Measurements from ENCODE around the gene OTUB1. TPM values are rescaled to one million over a fixed set of nuclear protein-coding genes. Genes with fewer than 3 reads are reported as not detected.
A peak's percentile ranks its signal among the peaks of the same experiment; 100 is the strongest.

Gene OTUB1
- total RNA-seq, 3 donors from 2014 or later, result 50.9 to 81.4 (median 79.3) TPM

DNA sequence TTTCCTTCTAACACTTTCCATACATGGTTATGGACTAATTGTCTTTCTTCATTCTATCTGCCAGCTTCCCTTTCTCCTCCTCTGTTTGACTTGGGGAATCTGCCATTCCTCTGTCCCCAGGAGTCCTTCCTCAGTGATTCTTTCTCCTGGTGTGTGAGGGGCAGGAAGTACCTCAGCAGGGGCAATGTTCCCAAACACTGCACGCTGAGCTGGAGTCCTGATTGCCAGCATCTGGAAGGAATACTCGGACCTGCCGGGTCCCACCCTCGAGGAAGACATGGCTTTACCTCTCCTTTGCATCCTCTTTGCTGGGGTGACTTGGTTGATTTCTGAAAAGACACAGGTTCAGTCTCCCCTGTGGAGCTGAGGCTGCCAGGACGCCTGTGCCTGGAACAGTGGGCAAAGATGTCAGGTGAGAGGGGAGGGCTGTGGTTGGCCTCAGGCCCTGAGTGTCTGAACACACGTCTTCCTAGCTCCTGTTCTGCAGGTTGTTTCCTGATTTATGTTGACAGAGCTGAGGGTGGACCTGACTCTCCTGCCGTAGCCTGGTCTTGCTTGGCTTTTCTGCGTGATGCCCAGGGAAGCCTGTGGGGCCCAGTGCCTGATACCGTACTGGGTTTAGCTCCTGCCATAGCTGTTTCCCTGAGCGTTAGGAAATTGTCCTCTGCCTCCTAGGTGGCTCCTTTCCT, 7.5 kb upstream of the OTUB1 start:
- H3K27me3 ChIP-seq, result no peaks in the 10 kb centered on the region
- H3K9me3 ChIP-seq, result no peaks in the 10 kb centered on the region
- no peaks in the 10 kb centered on the region for H3K36me3 ChIP-seq
- TF ChIP-seq POLR2AphosphoS5 (IDR thresholded peaks at IDR 0.05), result no peak
- TF ChIP-seq POLR2A (IDR thresholded peaks at IDR 0.05), result no peak
- TF ChIP-seq, protein P1, sequence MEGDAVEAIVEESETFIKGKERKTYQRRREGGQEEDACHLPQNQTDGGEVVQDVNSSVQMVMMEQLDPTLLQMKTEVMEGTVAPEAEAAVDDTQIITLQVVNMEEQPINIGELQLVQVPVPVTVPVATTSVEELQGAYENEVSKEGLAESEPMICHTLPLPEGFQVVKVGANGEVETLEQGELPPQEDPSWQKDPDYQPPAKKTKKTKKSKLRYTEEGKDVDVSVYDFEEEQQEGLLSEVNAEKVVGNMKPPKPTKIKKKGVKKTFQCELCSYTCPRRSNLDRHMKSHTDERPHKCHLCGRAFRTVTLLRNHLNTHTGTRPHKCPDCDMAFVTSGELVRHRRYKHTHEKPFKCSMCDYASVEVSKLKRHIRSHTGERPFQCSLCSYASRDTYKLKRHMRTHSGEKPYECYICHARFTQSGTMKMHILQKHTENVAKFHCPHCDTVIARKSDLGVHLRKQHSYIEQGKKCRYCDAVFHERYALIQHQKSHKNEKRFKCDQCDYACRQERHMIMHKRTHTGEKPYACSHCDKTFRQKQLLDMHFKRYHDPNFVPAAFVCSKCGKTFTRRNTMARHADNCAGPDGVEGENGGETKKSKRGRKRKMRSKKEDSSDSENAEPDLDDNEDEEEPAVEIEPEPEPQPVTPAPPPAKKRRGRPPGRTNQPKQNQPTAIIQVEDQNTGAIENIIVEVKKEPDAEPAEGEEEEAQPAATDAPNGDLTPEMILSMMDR (IDR thresholded peaks at IDR 0.05), result no peak
- H3K27ac ChIP-seq, result peak overlapping the region; percentile 22 to 55
- no peak for DNase-seq (ENCODE audit: low spot score in 2 of 2)
- H3K4me1 ChIP-seq, result peaks cover 10 to 11% of the 10 kb centered on the region in 2 donors
- H3K4me3 ChIP-seq, result no peak overlapping the region
- intact Hi-C loops (cut with DNase I; ENCODE audit: low total_unique reads), result no loop called here

DNA sequence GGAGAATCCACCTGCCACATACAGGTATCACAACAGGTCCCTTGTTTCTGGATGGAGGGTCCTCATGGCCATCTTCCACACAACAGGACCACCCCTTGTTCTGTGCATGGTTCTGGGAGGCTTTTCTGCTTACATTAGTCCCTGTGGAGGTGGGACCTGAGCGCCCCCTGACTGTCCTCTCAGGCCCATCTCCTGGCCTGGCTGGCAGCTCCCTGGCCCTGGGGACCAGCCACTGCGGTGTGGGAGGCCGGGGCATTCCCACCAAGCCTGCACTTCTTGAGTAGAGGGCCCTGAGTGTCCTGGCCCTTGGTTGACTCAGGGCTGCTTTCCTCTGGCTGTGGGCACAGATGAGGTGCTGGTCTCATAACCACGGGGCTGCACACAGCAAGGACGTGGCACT, 6.8 kb upstream of the OTUB1 start:
- peaks cover 10 to 11% of the 10 kb centered on the region in 2 donors for H3K4me1 ChIP-seq
- H3K27ac ChIP-seq, result peak overlapping the region; percentile 22 to 55
- DNase-seq (ENCODE audit: low spot score in 2 of 2), result no peak
- TF ChIP-seq, protein P1 (IDR thresholded peaks at IDR 0.05), result no peak
- no peak for TF ChIP-seq POLR2AphosphoS5 (IDR thresholded peaks at IDR 0.05)
- no peak for TF ChIP-seq POLR2A (IDR thresholded peaks at IDR 0.05)
- H3K4me3 ChIP-seq, result no peak overlapping the region
- H3K9me3 ChIP-seq, result no peaks in the 10 kb centered on the region
- intact Hi-C loops (cut with DNase I; ENCODE audit: low total_unique reads), result no loop called here
- H3K36me3 ChIP-seq, result no peaks in the 10 kb centered on the region
- H3K27me3 ChIP-seq, result no peaks in the 10 kb centered on the region

DNA sequence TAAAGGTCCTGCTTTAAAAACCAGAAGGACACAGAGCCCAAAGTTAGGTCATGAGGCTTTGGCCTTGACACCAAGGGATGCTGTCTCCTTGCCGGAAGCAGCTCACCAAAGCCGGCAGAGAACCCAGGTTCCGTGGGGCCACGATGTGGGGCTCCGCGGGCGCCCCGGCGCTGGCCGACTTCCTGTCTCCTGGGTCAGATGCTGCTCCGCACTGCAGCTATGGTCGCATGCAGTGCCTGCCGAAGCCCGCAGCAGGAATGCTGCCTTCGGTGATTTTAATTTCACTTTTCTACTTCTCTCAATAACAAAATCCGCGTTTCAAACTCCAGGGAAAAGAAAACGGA, 454 bp upstream of the OTUB1 start:
- intact Hi-C loops (cut with DNase I; ENCODE audit: low total_unique reads), result no loop called here
- Histone ChIP-seq H3K36me3 (no peaks in the 10 kb centered on the region), H3K4me1 (peaks cover 0 to 2% of the 10 kb centered on the region in 2 donors), H3K27ac (peak overlapping the region; percentile 91 to 93), H3K27me3 (no peaks in the 10 kb centered on the region), H3K9me3 (no peaks in the 10 kb centered on the region), H3K4me3 (peak overlapping the region; percentile 90 to 100 (median 99))
- TF ChIP-seq POLR2A (IDR thresholded peaks at IDR 0.05) (no peak), POLR2AphosphoS5 (IDR thresholded peaks at IDR 0.05) (no peak)
- TF ChIP-seq, protein P1 (IDR thresholded peaks at IDR 0.05), result no peak
- DNase-seq (ENCODE audit: low spot score in 2 of 2), result no peak

GRCh38 chr11:63986932-63987513, 785 bp downstream of the OTUB1 start:
- H3K36me3 ChIP-seq, result no peaks in the 10 kb centered on the region
- intact Hi-C loops (cut with DNase I; ENCODE audit: low total_unique reads), result no loop called here
- DNase-seq (ENCODE audit: low spot score in 2 of 2), result no peak
- peaks cover 0 to 2% of the 10 kb centered on the region in 2 donors for H3K4me1 ChIP-seq
- no peaks in the 10 kb centered on the region for H3K27me3 ChIP-seq
- TF ChIP-seq POLR2A (IDR thresholded peaks at IDR 0.05), result no peak
- TF ChIP-seq, protein P1 (IDR thresholded peaks at IDR 0.05), result no peak
- TF ChIP-seq POLR2AphosphoS5 (IDR thresholded peaks at IDR 0.05), result no peak
- peak overlapping the region; percentile 90 to 100 (median 99) for H3K4me3 ChIP-seq
- no peaks in the 10 kb centered on the region for H3K9me3 ChIP-seq
- peak overlapping the region; percentile 91 to 93 for H3K27ac ChIP-seq

DNA sequence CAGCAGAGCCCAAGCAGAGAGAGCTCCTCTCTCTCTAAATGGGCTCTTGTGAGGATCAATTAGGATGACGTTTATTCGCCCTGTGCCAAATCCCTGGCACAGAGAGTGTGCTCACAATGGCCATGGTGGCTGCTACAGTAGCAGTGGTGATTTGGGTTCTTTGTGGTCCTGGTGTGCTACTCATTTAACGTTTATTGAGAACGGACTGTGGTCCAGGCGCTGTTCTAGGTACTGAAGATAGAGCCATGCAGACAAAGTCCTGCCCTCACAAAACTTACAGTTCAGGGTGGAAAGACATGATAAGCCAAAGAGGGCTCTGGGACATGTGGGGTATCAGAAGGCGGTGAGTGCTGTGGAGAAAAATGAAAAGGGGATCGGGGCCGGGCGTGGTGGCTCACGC, 5.3 kb downstream of the OTUB1 start:
- TF ChIP-seq POLR2A (IDR thresholded peaks at IDR 0.05) (no peak), POLR2AphosphoS5 (IDR thresholded peaks at IDR 0.05) (no peak)
- TF ChIP-seq, protein P1 (IDR thresholded peaks at IDR 0.05), result no peak

More for the DNA sequence above, 5.3 kb downstream of the OTUB1 start:
- intact Hi-C loops (cut with DNase I; ENCODE audit: low total_unique reads), result no loop called here
- H3K4me3 ChIP-seq, result no peak overlapping the region
- no peaks in the 10 kb centered on the region for H3K27me3 ChIP-seq
- no peaks in the 10 kb centered on the region for H3K9me3 ChIP-seq
- H3K36me3 ChIP-seq, result no peaks in the 10 kb centered on the region
- H3K27ac ChIP-seq, result no peak overlapping the region
- no peaks in the 10 kb centered on the region for H3K4me1 ChIP-seq
- no peak for DNase-seq (ENCODE audit: low spot score in 2 of 2)

All from breast epithelium (tissue), 4 donors.